ENCODE data around the gene NCOR2.

DNA sequence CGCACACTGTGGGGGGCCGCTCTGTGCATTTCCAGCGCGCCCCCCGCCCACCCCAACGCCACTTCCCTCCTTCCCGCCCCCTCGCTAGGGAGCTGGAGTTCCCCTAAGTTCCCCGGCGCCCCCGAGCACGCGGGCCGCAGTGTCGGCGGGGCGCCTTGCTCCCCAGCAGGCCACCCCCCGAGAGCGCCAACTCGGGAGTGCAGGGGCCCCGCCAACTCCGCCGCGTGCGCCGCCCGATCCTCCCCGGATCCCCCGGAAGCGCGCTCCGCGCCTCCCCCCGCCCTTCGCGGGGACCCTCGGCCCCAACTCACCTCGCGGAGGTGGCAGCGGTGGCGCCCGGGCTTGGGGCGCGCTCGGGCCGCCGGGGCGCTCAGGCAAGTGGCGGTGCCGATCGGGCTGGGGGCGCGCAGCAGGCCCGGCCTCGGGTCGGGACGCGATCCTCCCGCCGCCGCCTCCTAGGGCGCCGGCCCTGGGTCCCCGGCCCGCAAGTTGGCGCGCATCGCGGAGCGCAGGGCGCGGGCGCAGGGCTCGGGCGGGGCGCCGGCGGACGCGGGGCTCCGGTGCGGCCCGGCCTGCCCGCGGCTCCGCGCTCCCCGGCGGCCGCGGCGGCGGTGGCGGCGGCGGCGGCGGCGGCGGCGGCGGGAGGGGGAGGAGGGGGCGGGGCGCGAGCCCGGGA lies at the start of gene NCOR2:
- TF ChIP-seq CTCF (IDR thresholded peaks at IDR 0.05) (peak in 1 of 4 donors; percentile 2), POLR2A (IDR thresholded peaks at IDR 0.05) (no peak)

Measured in right lobe of liver (tissue), 4 donors.